Measurements from ENCODE around the gene POU6F2.

- TF ChIP-seq REST (IDR thresholded peaks at IDR 0.05; ENCODE audit: insufficient replicate concordance, low read depth) (no peak), CTCF (IDR thresholded peaks at IDR 0.05; ENCODE audit: insufficient read depth, low read length) (no peak), POLR2AphosphoS5 (IDR thresholded peaks at IDR 0.05; ENCODE audit: low read depth) (no peak)
Observed at GRCh38 chr7:39432807-39433416, 455.2 kb downstream of the POU6F2 start.

Data from HL-60 (cell line).